CD4-positive, alpha-beta T cell (primary cell): Measurements from ENCODE around the gene CTNNA2. TPM values are rescaled to one million over a fixed set of nuclear protein-coding genes. Genes with fewer than 3 reads are reported as not detected.

Experiments used
- ATAC-seq: fragments of 200-7000 bp; cut with Tn5 transposase; one replicate; pipeline ENCODE4 v1.10.0; 2022; ENCODE audit warnings: mild to moderate bottlenecking; ENCODE audit not compliant: poor library complexity
- CTCF ChIA-PET: fragments of 350-600 bp; sonication (Branson Sonifier 250); formaldehyde crosslinking; loops from one replicate; lab custom pipeline; 2021; ENCODE audit warnings: antibody characterized with exemption, inconsistent platforms; lab: Charles Lee
- POLR2A ChIA-PET: fragments of 350-600 bp; sonication (Branson Sonifier 250); formaldehyde crosslinking; loops from one replicate; lab custom pipeline; 2021; ENCODE audit warnings: antibody characterized with exemption, inconsistent platforms; lab: Charles Lee
- DNase-seq, 14 experiments: peaks; one replicate each; pipeline ENCODE4 v3.0.0-alpha.2; 2013 to 2020; ENCODE audit warnings: mixed read lengths in 2 of 14
- H3K27ac ChIP-seq, 2 donors: one replicate each; pipeline versions ENCODE4 v1.5.1 to v1.7.0; 2013; ENCODE audit warnings: low read length in 2 of 2, low read depth in 1 of 2, mild to moderate bottlenecking in 1 of 2
- H3K27me3 ChIP-seq, 2 experiments: 1 replicate in 1 of 2; 2 replicates in 1 of 2; pipeline versions ENCODE4 v1.6.1 to v1.7.0; 2013; ENCODE audit warnings: low read length in 2 of 2, control low read depth in 1 of 2, mild to moderate bottlenecking in 1 of 2, moderate library complexity in 1 of 2; ENCODE audit not compliant: insufficient read depth in 2 of 2, control insufficient read depth in 1 of 2
- H3K36me3 ChIP-seq: one replicate; pipeline ENCODE4 v1.6.1; 2013; ENCODE audit warnings: low read length, control low read depth; ENCODE audit not compliant: insufficient read depth
- H3K4me1 ChIP-seq: one replicate; pipeline ENCODE4 v1.6.1; 2013; ENCODE audit warnings: low read length, control low read depth; ENCODE audit not compliant: insufficient read depth
- H3K4me3 ChIP-seq: one replicate; pipeline ENCODE4 v1.5.1; 2013; ENCODE audit warnings: mild to moderate bottlenecking, low read length, moderate library complexity
- H3K9me3 ChIP-seq, 2 experiments: 1 replicate in 1 of 2; 2 replicates in 1 of 2; pipeline versions ENCODE4 v1.6.1 to v1.7.0; 2013; ENCODE audit warnings: low read length in 2 of 2, mild to moderate bottlenecking in 2 of 2, control low read depth in 1 of 2, moderate library complexity in 1 of 2; ENCODE audit not compliant: control insufficient read depth in 1 of 2, insufficient read depth in 1 of 2
- H3K27ac Mint-ChIP-seq: one replicate; pipeline ENCODE4 v1.8.0; 2020; ENCODE audit warnings: mixed read lengths
- H3K27me3 Mint-ChIP-seq: one replicate; pipeline ENCODE4 v1.8.0; 2021; ENCODE audit warnings: mixed read lengths
- H3K36me3 Mint-ChIP-seq: one replicate; pipeline ENCODE4 v1.8.0; 2021; ENCODE audit warnings: low read depth, mixed read lengths
- H3K4me1 Mint-ChIP-seq: one replicate; pipeline ENCODE4 v1.8.0; 2021; ENCODE audit warnings: low read depth, mixed read lengths
- H3K4me3 Mint-ChIP-seq: one replicate; pipeline ENCODE4 v1.8.0; 2020; ENCODE audit warnings: mild to moderate bottlenecking, mixed read lengths
- H3K9me3 Mint-ChIP-seq: one replicate; pipeline ENCODE4 v1.8.0; 2020; ENCODE audit warnings: mixed read lengths
- intact Hi-C, 2 experiments: fragments of 100-400 bp; cut with DNase I in 1 of 2; cut with micrococcal nuclease in 1 of 2; formaldehyde crosslinking; loops; one replicate each; pipeline versions ENCODE4 v1.15.1 to v1.9.0; 2023 to 2025; cut with DNase I, micrococcal nuclease
- total RNA-seq, 174 experiments: library from RNA in 2 of 174; stranded (reverse) in 2 of 174; gene quantifications; one replicate each; pipeline ENCODE4 v1.2.3 and lab custom pipeline; 2021 to 2026
- TF ChIP-seq, protein P1 (sequence below): fragments of 200-600 bp; IDR thresholded peaks from one replicate; pipeline ENCODE4 v1.8.0; 2022; ENCODE audit warnings: antibody characterized with exemption, mild to moderate bottlenecking

The CTNNA2 gene
- total RNA-seq, 2 experiments from 2014 or later, result not detected

- Histone ChIP-seq H3K4me1 (no peaks in the 10 kb centered on the region), H3K27ac (no peak overlapping the region), H3K9me3 (no peaks in the 10 kb centered on the region), H3K36me3 (no peaks in the 10 kb centered on the region), H3K4me3 (no peak overlapping the region), H3K27me3 (no peaks in the 10 kb centered on the region)
- ChIA-PET CTCF (no interaction called here), POLR2A (no interaction called here)
- Mint-ChIP-seq H3K27me3 (no peaks in the 10 kb centered on the region), H3K27ac (no peak overlapping the region), H3K9me3 (peaks cover 4% of the 10 kb centered on the region), H3K4me3 (no peak overlapping the region), H3K4me1 (no peaks in the 10 kb centered on the region), H3K36me3 (no peaks in the 10 kb centered on the region)
- TF ChIP-seq, protein P1, sequence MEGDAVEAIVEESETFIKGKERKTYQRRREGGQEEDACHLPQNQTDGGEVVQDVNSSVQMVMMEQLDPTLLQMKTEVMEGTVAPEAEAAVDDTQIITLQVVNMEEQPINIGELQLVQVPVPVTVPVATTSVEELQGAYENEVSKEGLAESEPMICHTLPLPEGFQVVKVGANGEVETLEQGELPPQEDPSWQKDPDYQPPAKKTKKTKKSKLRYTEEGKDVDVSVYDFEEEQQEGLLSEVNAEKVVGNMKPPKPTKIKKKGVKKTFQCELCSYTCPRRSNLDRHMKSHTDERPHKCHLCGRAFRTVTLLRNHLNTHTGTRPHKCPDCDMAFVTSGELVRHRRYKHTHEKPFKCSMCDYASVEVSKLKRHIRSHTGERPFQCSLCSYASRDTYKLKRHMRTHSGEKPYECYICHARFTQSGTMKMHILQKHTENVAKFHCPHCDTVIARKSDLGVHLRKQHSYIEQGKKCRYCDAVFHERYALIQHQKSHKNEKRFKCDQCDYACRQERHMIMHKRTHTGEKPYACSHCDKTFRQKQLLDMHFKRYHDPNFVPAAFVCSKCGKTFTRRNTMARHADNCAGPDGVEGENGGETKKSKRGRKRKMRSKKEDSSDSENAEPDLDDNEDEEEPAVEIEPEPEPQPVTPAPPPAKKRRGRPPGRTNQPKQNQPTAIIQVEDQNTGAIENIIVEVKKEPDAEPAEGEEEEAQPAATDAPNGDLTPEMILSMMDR, result no peak
- intact Hi-C loops, result no loop called here
- no peak for ATAC-seq
- DNase-seq, result no peak
These were observed 745.9 kb downstream of the CTNNA2 start for GRCh38 chr2:80258793-80259192.

DNA sequence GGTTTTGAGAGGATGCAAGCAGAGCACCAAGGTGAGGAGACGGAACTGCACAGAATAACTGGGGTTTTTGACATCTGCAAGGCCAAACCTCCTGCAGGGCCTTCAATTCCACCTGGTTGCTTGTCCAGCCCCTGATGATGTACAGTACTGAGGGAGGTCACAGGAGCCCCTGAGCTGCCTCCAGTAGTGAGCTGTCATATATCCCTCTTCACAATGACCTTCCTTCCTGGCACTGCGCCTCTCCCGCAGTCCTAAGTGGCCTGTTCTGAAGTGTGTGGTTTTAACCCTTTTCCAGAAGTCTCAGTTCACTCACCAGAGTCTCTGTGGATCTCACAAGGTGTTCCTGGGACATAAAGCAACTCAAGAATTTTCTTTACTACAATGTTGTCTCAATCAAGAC lies 746.4 kb downstream of the CTNNA2 start:
- peaks cover 7% of the 10 kb centered on the region for H3K9me3 Mint-ChIP-seq
- Histone ChIP-seq H3K4me1 (no peaks in the 10 kb centered on the region), H3K9me3 (no peaks in the 10 kb centered on the region), H3K36me3 (no peaks in the 10 kb centered on the region), H3K27ac (no peak overlapping the region), H3K27me3 (no peaks in the 10 kb centered on the region), H3K4me3 (no peak overlapping the region)
- TF ChIP-seq, protein P1, result no peak
- no peaks in the 10 kb centered on the region for H3K36me3 Mint-ChIP-seq
- intact Hi-C loops, result no loop called here
- no peaks in the 10 kb centered on the region for H3K27me3 Mint-ChIP-seq
- H3K4me1 Mint-ChIP-seq, result no peaks in the 10 kb centered on the region
- ATAC-seq, result no peak
- H3K4me3 Mint-ChIP-seq, result no peak overlapping the region
- no peak for DNase-seq
- ChIA-PET CTCF (no interaction called here), POLR2A (no interaction called here)
- no peak overlapping the region for H3K27ac Mint-ChIP-seq

DNA sequence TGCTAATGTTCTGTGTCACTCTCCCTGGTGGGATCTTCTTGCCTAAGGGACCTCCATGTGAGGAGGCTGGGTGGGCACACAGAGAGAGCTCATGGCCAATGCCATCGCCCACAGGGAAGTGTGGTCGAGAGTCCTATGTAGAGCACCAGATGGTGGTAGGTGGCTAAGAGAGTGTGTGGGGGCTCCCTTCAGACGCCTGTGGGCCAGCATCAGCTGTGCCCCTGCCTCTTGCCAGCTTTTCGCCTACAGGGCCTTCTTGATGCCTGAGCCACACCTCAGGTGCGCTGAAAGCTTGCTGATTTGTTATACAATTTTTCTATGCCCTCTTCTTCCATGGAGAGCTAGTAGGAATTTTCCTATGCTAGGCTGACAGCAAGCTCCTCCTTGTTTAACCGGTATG lies 753.4 kb downstream of the CTNNA2 start:
- DNase-seq (no peak), ATAC-seq (no peak)
- H3K36me3 Mint-ChIP-seq, result no peaks in the 10 kb centered on the region
- ChIA-PET CTCF (no interaction called here), POLR2A (no interaction called here)
- no peak overlapping the region for H3K4me3 ChIP-seq
- H3K4me3 Mint-ChIP-seq, result no peak overlapping the region
- peaks cover 0 to 8% of the 10 kb centered on the region in 2 experiments for H3K9me3 ChIP-seq
- no peaks in the 10 kb centered on the region for H3K27me3 ChIP-seq
- no peak overlapping the region for H3K27ac Mint-ChIP-seq
- H3K9me3 Mint-ChIP-seq, result peaks cover 12% of the 10 kb centered on the region
- H3K27me3 Mint-ChIP-seq, result no peaks in the 10 kb centered on the region
- intact Hi-C loops, result no loop called here
- TF ChIP-seq, protein P1, result no peak
- no peaks in the 10 kb centered on the region for H3K4me1 ChIP-seq
- H3K36me3 ChIP-seq, result no peaks in the 10 kb centered on the region
- no peak overlapping the region for H3K27ac ChIP-seq
- H3K4me1 Mint-ChIP-seq, result no peaks in the 10 kb centered on the region
